Measurements from ENCODE around the gene MED28. TPM values are rescaled to one million over a fixed set of nuclear protein-coding genes. Genes with fewer than 3 reads are reported as not detected.

MED28 gene
- total RNA-seq, 5 donors from 2014 or later (not counting 1 experiment from before 2014, with no cell fraction given), result 50.6 to 75.5 (median 66.2) TPM

DNA sequence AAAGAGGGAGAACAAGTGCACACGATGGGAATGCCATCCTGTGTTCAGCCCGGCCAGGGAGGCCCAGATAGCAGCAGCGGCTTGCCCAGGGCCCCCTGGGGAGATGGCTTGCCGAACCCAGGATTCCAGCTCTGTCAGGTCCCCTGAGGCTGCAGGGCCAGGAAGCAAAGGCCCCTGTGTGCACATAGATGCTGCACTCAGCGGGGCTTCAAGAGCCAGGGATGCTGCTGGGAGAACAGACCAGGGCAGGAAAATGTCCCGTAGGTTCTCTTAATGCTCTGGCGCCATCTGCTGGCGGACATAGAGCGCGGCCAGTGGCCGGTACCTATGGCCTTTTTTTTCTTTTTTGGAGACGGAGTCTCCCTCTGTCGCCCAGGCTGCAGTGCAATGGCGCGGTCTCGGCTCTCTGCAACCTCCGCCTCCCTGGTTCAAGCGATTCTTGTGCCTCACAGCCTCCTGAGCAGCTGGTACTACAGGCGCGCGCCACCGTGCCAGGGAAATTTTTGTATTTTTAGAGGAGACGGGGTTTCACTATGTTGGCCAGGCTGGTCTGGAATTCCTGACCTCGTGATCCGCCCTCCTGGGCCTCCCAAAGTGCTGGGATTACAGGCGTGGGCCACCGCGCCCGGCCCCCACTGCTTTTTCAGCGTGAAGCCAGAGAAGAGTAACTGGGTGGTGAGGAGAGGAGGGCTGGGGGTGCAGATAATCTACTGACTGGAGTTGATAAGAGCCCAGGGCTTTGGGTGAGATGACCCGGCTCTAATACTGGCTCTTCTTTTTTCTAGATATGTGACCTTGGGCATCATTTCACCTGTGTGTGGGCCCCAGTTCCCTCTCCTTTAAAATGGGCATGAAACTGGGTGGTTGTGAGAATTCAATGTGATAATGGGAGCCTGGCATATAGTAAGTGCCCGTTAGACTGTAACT is 22.5 kb downstream of the MED28 start:
- Histone ChIP-seq H3K4me3 (ENCODE audit: control insufficient read depth in 1 of 2, extremely low read depth in 1 of 2, low read length in 1 of 2) (no peak overlapping the region), H3K4me1 (ENCODE audit: control insufficient read depth in 1 of 2, extremely low read depth in 1 of 2, insufficient read depth in 2 of 2, low read length in 2 of 2) (peaks cover 0 to 6% of the 10 kb centered on the region in 2 experiments), H3K27ac (ENCODE audit: low read length) (no peak overlapping the region), H3K27me3 (replicated peaks in 1 of 2; ENCODE audit: control insufficient read depth in 2 of 2, extremely low read depth in 1 of 2, insufficient read depth in 2 of 2, low read length in 1 of 2) (no peaks in the 10 kb centered on the region), H3K9me3 (no peaks in the 10 kb centered on the region), H3K36me3 (ENCODE audit: control insufficient read depth in 2 of 2, extremely low read depth in 1 of 2, insufficient read depth in 1 of 2, low read length in 1 of 2) (peaks cover 8 to 20% of the 10 kb centered on the region in 2 donors)
- Mint-ChIP-seq H3K4me1 (no peaks in the 10 kb centered on the region), H3K4me3 (no peak overlapping the region), H3K27ac (no peak overlapping the region), H3K27me3 (no peaks in the 10 kb centered on the region), H3K9me3 (no peaks in the 10 kb centered on the region), H3K36me3 (peaks cover 18% of the 10 kb centered on the region)
- POLR2A ChIA-PET, result no interaction called here
- ATAC-seq (replicated peaks in 1 of 4) (peak; percentile 76 to 80 (median 79)), DNase-seq (peak; percentile 15 to 80 (median 60))
- WGBS (ENCODE audit: insufficient coverage), result 69% methylated on average over 30 of the region's 32 CpGs
- CTCF ChIA-PET, result interaction anchor here (0.5 to 2.8 kb wide), 9 partner anchors 10 to 90 kb away, joined by 3 to 19 read pairs (median 4); no protein-coding TSS in a partner anchor

DNA sequence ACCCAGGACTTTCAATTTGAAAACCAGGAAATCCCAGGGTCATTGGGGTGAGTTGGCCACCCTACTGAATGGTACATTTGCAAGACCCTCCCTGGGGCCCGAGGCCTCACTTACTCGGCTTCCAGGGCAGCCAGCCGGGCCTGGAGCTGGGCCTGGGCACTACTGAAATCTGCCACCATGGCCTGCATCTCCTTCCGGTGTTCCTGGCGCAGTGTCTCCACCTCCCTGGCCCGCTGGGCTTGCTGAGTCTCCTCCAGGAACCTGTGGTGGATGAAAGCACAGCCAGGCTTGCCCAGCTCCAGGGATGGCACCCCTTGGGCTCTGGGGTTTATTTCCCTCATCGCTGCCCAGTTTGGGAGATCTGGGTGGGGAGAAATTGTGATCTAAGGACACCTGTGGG is 24.7 kb downstream of the MED28 start:
- no peak for ATAC-seq (replicated peaks in 1 of 4)
- H3K4me3 Mint-ChIP-seq, result no peak overlapping the region
- no peaks in the 10 kb centered on the region for H3K27me3 Mint-ChIP-seq
- peaks cover 3 to 5% (median 4%) of the 10 kb centered on the region in 3 donors for H3K4me1 Mint-ChIP-seq
- POLR2A ChIA-PET, result interaction anchor here in 1 of 2 donors (0.6 kb wide), 1 partner anchor 266 kb away, joined by 3 read pairs; no protein-coding TSS in a partner anchor
- H3K27ac Mint-ChIP-seq, result no peak overlapping the region
- no peak overlapping the region for H3K4me3 ChIP-seq (ENCODE audit: control insufficient read depth in 1 of 2, extremely low read depth in 1 of 2, low read length in 1 of 2)
- H3K27me3 ChIP-seq (replicated peaks in 1 of 2; ENCODE audit: control insufficient read depth in 2 of 2, extremely low read depth in 1 of 2, insufficient read depth in 2 of 2, low read length in 1 of 2), result peaks cover 0 to 3% of the 10 kb centered on the region in 2 experiments
- peaks cover 0 to 7% of the 10 kb centered on the region in 2 donors for H3K36me3 ChIP-seq (ENCODE audit: control insufficient read depth in 2 of 2, extremely low read depth in 1 of 2, insufficient read depth in 1 of 2, low read length in 1 of 2)
- no peaks in the 10 kb centered on the region for H3K9me3 ChIP-seq
- no peak overlapping the region for H3K27ac ChIP-seq (ENCODE audit: low read length)
- DNase-seq, result no peak
- H3K4me1 ChIP-seq (ENCODE audit: control insufficient read depth in 1 of 2, extremely low read depth in 1 of 2, insufficient read depth in 2 of 2, low read length in 2 of 2), result peaks cover 0 to 6% of the 10 kb centered on the region in 2 experiments
- peaks cover 9% of the 10 kb centered on the region for H3K36me3 Mint-ChIP-seq
- H3K9me3 Mint-ChIP-seq, result no peaks in the 10 kb centered on the region
- WGBS (ENCODE audit: insufficient coverage), result 77% methylated on average over 7 of the region's 7 CpGs
- CTCF ChIA-PET, result no interaction called here

DNA sequence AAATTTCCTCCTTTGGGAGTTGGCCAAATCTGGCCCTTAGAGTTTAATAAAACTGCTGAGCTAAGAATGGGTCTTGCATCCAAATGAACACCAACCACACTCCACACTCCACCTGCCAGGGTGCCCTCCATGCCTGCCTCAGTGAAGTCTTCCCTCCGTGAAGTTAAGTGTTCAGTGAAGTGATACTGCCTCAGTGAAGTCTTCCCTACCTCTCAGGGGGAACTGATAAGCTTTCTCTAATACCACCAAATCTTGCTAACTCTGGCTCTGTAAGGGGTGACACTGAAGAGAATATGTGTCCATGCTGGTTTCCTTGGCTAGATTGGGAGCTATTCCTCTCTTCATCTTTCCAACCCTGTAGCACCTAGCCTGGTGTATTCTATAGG is 27.9 kb downstream of the MED28 start:
- H3K27ac Mint-ChIP-seq, result no peak overlapping the region

DNA sequence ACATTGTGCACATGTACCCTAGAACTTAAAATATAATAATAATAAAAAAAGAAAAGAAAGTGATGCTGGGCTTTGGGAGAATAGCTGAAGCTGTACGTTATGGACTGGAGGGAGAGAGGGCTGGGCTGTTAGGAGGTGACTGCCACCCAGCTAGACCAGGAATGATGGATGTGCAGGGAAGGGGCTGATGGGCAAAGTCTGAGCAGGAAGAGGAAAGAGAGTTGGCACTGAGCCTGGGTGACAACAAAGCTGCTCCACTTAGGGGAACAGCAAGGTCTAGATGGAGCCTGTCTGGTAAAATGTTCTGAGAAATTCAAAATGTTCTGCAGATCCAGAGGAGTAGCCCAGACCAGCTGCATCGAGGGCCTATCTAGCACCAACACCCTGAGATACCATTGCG is 32.3 kb downstream of the MED28 start:
- WGBS (ENCODE audit: insufficient coverage), result 38% methylated on average over 1 of the region's 3 CpGs
- peaks cover 13 to 25% (median 16%) of the 10 kb centered on the region in 3 donors for H3K4me1 Mint-ChIP-seq
- no peak overlapping the region for H3K4me3 ChIP-seq (ENCODE audit: control insufficient read depth in 1 of 2, extremely low read depth in 1 of 2, low read length in 1 of 2)
- CTCF ChIA-PET, result interaction anchor here in 1 of 2 donors (0.6 kb wide), 1 partner anchor 16 kb away, joined by 4 read pairs; no protein-coding TSS in a partner anchor
- no peak overlapping the region for H3K4me3 Mint-ChIP-seq
- peaks cover 0 to 5% of the 10 kb centered on the region in 2 donors for H3K36me3 ChIP-seq (ENCODE audit: control insufficient read depth in 2 of 2, extremely low read depth in 1 of 2, insufficient read depth in 1 of 2, low read length in 1 of 2)
- POLR2A ChIA-PET, result no interaction called here
- no peak overlapping the region for H3K27ac ChIP-seq (ENCODE audit: low read length)
- no peak overlapping the region for H3K27ac Mint-ChIP-seq
- ATAC-seq (replicated peaks in 1 of 4) (no peak), DNase-seq (no peak)
- peaks cover 6 to 14% of the 10 kb centered on the region in 2 experiments for H3K4me1 ChIP-seq (ENCODE audit: control insufficient read depth in 1 of 2, extremely low read depth in 1 of 2, insufficient read depth in 2 of 2, low read length in 2 of 2)
- H3K9me3 Mint-ChIP-seq, result no peaks in the 10 kb centered on the region
- no peaks in the 10 kb centered on the region for H3K9me3 ChIP-seq
- no peaks in the 10 kb centered on the region for H3K36me3 Mint-ChIP-seq
- H3K27me3 Mint-ChIP-seq, result no peaks in the 10 kb centered on the region
- peaks cover 0 to 20% of the 10 kb centered on the region in 2 experiments for H3K27me3 ChIP-seq (replicated peaks in 1 of 2; ENCODE audit: control insufficient read depth in 2 of 2, extremely low read depth in 1 of 2, insufficient read depth in 2 of 2, low read length in 1 of 2)

More for the DNA sequence above, 27.9 kb downstream of the MED28 start:
- no peak for DNase-seq
- no peak overlapping the region for H3K4me3 Mint-ChIP-seq
- Histone ChIP-seq H3K9me3 (no peaks in the 10 kb centered on the region), H3K4me1 (ENCODE audit: control insufficient read depth in 1 of 2, extremely low read depth in 1 of 2, insufficient read depth in 2 of 2, low read length in 2 of 2) (no peaks in the 10 kb centered on the region), H3K27me3 (replicated peaks in 1 of 2; ENCODE audit: control insufficient read depth in 2 of 2, extremely low read depth in 1 of 2, insufficient read depth in 2 of 2, low read length in 1 of 2) (peaks cover 0 to 8% of the 10 kb centered on the region in 2 experiments), H3K27ac (ENCODE audit: low read length) (no peak overlapping the region), H3K36me3 (ENCODE audit: control insufficient read depth in 2 of 2, extremely low read depth in 1 of 2, insufficient read depth in 1 of 2, low read length in 1 of 2) (peaks cover 0 to 5% of the 10 kb centered on the region in 2 donors), H3K4me3 (ENCODE audit: control insufficient read depth in 1 of 2, extremely low read depth in 1 of 2, low read length in 1 of 2) (no peak overlapping the region)
- no peaks in the 10 kb centered on the region for H3K27me3 Mint-ChIP-seq
- peaks cover 3 to 5% (median 4%) of the 10 kb centered on the region in 3 donors for H3K4me1 Mint-ChIP-seq
- no CpG with 5 or more reads among the region's 1 CpG for WGBS (ENCODE audit: insufficient coverage)
- ChIA-PET CTCF (no interaction called here), POLR2A (no interaction called here)
- peaks cover 2% of the 10 kb centered on the region for H3K36me3 Mint-ChIP-seq
- no peak for ATAC-seq (replicated peaks in 1 of 4)
- H3K9me3 Mint-ChIP-seq, result no peaks in the 10 kb centered on the region

DNA sequence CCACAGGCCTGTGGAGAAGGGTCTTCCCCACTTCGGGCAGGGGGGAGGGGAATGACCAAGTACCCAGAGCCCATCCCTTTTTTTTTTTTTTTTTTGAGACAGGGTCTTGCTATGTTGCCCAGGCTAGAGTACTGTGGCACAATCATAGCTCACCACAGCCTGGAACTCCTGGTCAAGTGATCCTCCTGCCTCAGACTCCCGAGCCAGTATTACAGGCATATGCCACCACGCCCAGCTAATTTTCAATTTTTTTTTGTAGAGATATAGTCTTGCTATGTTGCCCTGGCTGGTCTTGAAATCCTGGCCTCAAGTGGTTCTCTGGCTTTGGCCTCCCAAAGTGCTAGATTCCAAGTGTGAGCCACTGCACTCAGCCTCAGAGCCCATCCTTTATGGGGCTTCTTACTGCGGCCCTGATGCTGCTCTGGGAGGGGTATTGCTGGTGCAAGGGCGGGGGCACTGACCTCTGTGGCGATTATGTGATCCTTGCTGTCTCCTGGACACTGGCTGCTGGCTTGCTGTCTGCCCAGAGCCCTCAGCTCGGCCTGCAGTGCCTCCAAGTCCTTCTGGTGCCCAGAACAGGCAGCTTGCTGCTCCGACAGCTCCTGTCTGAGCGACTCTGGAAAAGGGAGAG is 32.9 kb downstream of the MED28 start:
- Mint-ChIP-seq H3K27me3 (no peaks in the 10 kb centered on the region), H3K4me1 (peaks cover 16 to 29% (median 18%) of the 10 kb centered on the region in 3 donors), H3K27ac (no peak overlapping the region), H3K4me3 (no peak overlapping the region), H3K9me3 (no peaks in the 10 kb centered on the region), H3K36me3 (no peaks in the 10 kb centered on the region)
- POLR2A ChIA-PET, result interaction anchor here in 1 of 2 donors (0.6 kb wide), 1 partner anchor 945 kb away, joined by 12 read pairs; no protein-coding TSS in a partner anchor
- no peak for DNase-seq
- CTCF ChIA-PET, result interaction anchor here (0.6 kb wide), 3 partner anchors 10 to 1524 kb away, joined by 3 to 7 read pairs (median 4); no protein-coding TSS in a partner anchor
- ATAC-seq (replicated peaks in 1 of 4), result no peak
- WGBS (ENCODE audit: insufficient coverage), result 81% methylated on average over 5 of the region's 9 CpGs
- Histone ChIP-seq H3K36me3 (ENCODE audit: control insufficient read depth in 2 of 2, extremely low read depth in 1 of 2, insufficient read depth in 1 of 2, low read length in 1 of 2) (peaks cover 0 to 5% of the 10 kb centered on the region in 2 donors), H3K27ac (ENCODE audit: low read length) (no peak overlapping the region), H3K9me3 (no peaks in the 10 kb centered on the region), H3K4me3 (ENCODE audit: control insufficient read depth in 1 of 2, extremely low read depth in 1 of 2, low read length in 1 of 2) (no peak overlapping the region), H3K4me1 (ENCODE audit: control insufficient read depth in 1 of 2, extremely low read depth in 1 of 2, insufficient read depth in 2 of 2, low read length in 2 of 2) (peaks cover 8 to 16% of the 10 kb centered on the region in 2 experiments), H3K27me3 (replicated peaks in 1 of 2; ENCODE audit: control insufficient read depth in 2 of 2, extremely low read depth in 1 of 2, insufficient read depth in 2 of 2, low read length in 1 of 2) (peaks cover 0 to 20% of the 10 kb centered on the region in 2 experiments)

DNA sequence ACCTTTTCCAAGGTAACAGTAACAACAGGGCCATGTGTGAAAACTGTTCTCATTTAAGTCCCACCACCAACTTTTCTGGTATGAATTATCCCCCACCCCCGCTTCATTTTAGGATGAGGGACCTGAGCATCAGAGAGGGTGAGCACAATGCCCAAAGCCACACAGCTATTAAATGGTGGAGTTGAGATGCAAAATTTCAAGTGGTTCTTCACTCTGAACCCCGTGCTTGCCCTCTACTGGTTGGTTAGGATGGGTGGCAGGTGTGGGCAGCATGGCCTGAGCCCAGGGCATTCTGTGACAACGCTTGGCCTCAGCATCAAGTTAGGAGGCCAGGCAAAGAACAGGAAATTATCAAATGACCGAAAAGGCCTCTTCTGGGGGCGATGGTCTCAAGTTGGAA is 33.5 kb downstream of the MED28 start:
- POLR2A ChIA-PET, result interaction anchor here in 1 of 2 donors (0.7 kb wide), 1 partner anchor 93 kb away, joined by 3 read pairs; no protein-coding TSS in a partner anchor
- Mint-ChIP-seq H3K4me1 (peaks cover 12 to 29% (median 15%) of the 10 kb centered on the region in 3 donors), H3K9me3 (no peaks in the 10 kb centered on the region), H3K27ac (no peak overlapping the region), H3K4me3 (no peak overlapping the region), H3K27me3 (no peaks in the 10 kb centered on the region), H3K36me3 (no peaks in the 10 kb centered on the region)
- Histone ChIP-seq H3K27ac (ENCODE audit: low read length) (no peak overlapping the region), H3K9me3 (no peaks in the 10 kb centered on the region), H3K27me3 (replicated peaks in 1 of 2; ENCODE audit: control insufficient read depth in 2 of 2, extremely low read depth in 1 of 2, insufficient read depth in 2 of 2, low read length in 1 of 2) (peaks cover 0 to 24% of the 10 kb centered on the region in 2 experiments), H3K4me1 (ENCODE audit: control insufficient read depth in 1 of 2, extremely low read depth in 1 of 2, insufficient read depth in 2 of 2, low read length in 2 of 2) (peaks cover 8 to 21% of the 10 kb centered on the region in 2 experiments), H3K4me3 (ENCODE audit: control insufficient read depth in 1 of 2, extremely low read depth in 1 of 2, low read length in 1 of 2) (no peak overlapping the region), H3K36me3 (ENCODE audit: control insufficient read depth in 2 of 2, extremely low read depth in 1 of 2, insufficient read depth in 1 of 2, low read length in 1 of 2) (no peaks in the 10 kb centered on the region)
- CTCF ChIA-PET, result no interaction called here
- WGBS (ENCODE audit: insufficient coverage), result 62% methylated on average over 2 of the region's 5 CpGs
- DNase-seq (no peak), ATAC-seq (replicated peaks in 1 of 4) (no peak)

Data from T-cell (primary cell).